Liver (tissue), 9 donors: ENCODE results near the gene KCNQ5. TPM values are rescaled to one million over a fixed set of nuclear protein-coding genes. Genes with fewer than 3 reads are reported as not detected.

Source experiments
- DNase-seq: peaks from one replicate; pipeline ENCODE4 v3.0.0-alpha.2; 2017; ENCODE audit warnings: low spot score
- H3K27ac ChIP-seq, 2 donors: one replicate each; pipeline ENCODE4 v1.7.0; 2013; ENCODE audit warnings: inconsistent platforms in 2 of 2, low read length in 2 of 2, control low read depth in 1 of 2, low read depth in 1 of 2, mild to moderate bottlenecking in 1 of 2
- H3K27me3 ChIP-seq, 4 donors: one replicate each; pipeline versions ENCODE4 v1.6.1 to v1.7.0; 2013; ENCODE audit warnings: low read length in 3 of 4, inconsistent platforms in 1 of 4, mild to moderate bottlenecking in 1 of 4, moderate library complexity in 1 of 4; ENCODE audit not compliant: control insufficient read depth in 4 of 4, insufficient read depth in 4 of 4
- H3K36me3 ChIP-seq, 4 donors: one replicate each; pipeline versions ENCODE4 v1.6.1 to v1.7.0; 2013; ENCODE audit warnings: low read length in 3 of 4, mild to moderate bottlenecking in 3 of 4, low read depth in 1 of 4, moderate library complexity in 1 of 4; ENCODE audit not compliant: control insufficient read depth in 4 of 4, insufficient read depth in 3 of 4
- H3K4me1 ChIP-seq, 4 donors: one replicate each; pipeline versions ENCODE4 v1.6.1 to v1.7.0; 2013; ENCODE audit warnings: low read length in 3 of 4, mild to moderate bottlenecking in 3 of 4, moderate library complexity in 1 of 4; ENCODE audit not compliant: control insufficient read depth in 4 of 4, insufficient read depth in 4 of 4
- H3K4me3 ChIP-seq, 3 donors: one replicate each; pipeline versions ENCODE4 v1.6.1 to v1.7.0; 2013; ENCODE audit warnings: low read length in 3 of 3, control low read depth in 1 of 3, low read depth in 1 of 3, mild to moderate bottlenecking in 1 of 3
- H3K9ac ChIP-seq, 2 donors: one replicate each; pipeline ENCODE4 v1.7.0; 2013; ENCODE audit warnings: low read length in 2 of 2, mild to moderate bottlenecking in 2 of 2, moderate library complexity in 2 of 2, control low read depth in 1 of 2, low read depth in 1 of 2
- H3K9me3 ChIP-seq, 4 donors: one replicate each; pipeline versions ENCODE4 v1.6.1 to v1.7.0; 2013; ENCODE audit warnings: low read length in 3 of 4; ENCODE audit not compliant: control insufficient read depth in 4 of 4
- ATF3 ChIP-seq: IDR thresholded peaks from 2 replicates; pipeline ENCODE4 v1.6.1; 2016; ENCODE audit warnings: antibody characterized with exemption
- CTCF ChIP-seq: fragments of 150-350 bp; IDR thresholded peaks from 2 replicates; pipeline ENCODE4 v1.5.1; 2017; ENCODE audit warnings: improper control_type of control experiment, low read depth, low read length; ENCODE audit not compliant: missing input control
- EGR1 ChIP-seq, 2 donors: IDR thresholded peaks; 2 replicates each; pipeline ENCODE4 v1.6.1; 2016 to 2018; ENCODE audit warnings: antibody characterized with exemption in 2 of 2, low read depth in 2 of 2
- HNF4G ChIP-seq: IDR thresholded peaks from 2 replicates; pipeline ENCODE4 v1.6.1; 2016; ENCODE audit warnings: antibody characterized with exemption
- RAD21 ChIP-seq, 2 donors: IDR thresholded peaks; 2 replicates each; pipeline ENCODE4 v1.6.1; 2016; ENCODE audit warnings: antibody characterized with exemption in 2 of 2, mild to moderate bottlenecking in 2 of 2
- RXRA ChIP-seq, 2 donors: IDR thresholded peaks; 2 replicates each; pipeline ENCODE4 v1.6.1; 2017 to 2018; ENCODE audit warnings: antibody characterized with exemption in 2 of 2, mild to moderate bottlenecking in 1 of 2
- SP1 ChIP-seq: IDR thresholded peaks from 2 replicates; pipeline ENCODE4 v1.6.1; 2018; ENCODE audit warnings: antibody characterized with exemption, mild to moderate bottlenecking
- TAF1 ChIP-seq: conservative IDR thresholded peaks from 2 replicates; pipeline ENCODE4 v1.6.1; 2016; ENCODE audit warnings: antibody characterized with exemption, mild to moderate bottlenecking
- YY1 ChIP-seq: IDR thresholded peaks from 2 replicates; pipeline ENCODE4 v1.6.1; 2016; ENCODE audit warnings: antibody characterized with exemption, mild to moderate bottlenecking
- WGBS: extraction: QIAGEN DNeasy Blood & Tissue Kit; methylation state at CpG from one replicate; pipeline ENCODE4 v1.1.7; 2013; 5-methylcytosine and 5-hydroxymethylcytosine counted together
- polyA plus RNA-seq, 2 donors: library from polyadenylated mRNA; stranded (reverse) in 1 of 2; unstranded in 1 of 2; fragments of 200-250 nt in 1 of 2; fragments of >200 nt in 1 of 2; fragmentation: Nextera tagmentation in 1 of 2; extraction: Ambion mirVana in 1 of 2; gene quantifications; one replicate each; pipeline versions ENCODE4 v1.2.1 to v1.2.3, GENCODE V29; 2013 to 2015
- total RNA-seq, 2 donors: library from RNA; depleted of rRNA; stranded (reverse); fragments of >200 nt; gene quantifications; one replicate each; pipeline ENCODE4 v1.2.3, GENCODE V29; 2014
- TF ChIP-seq, protein P1 (sequence below): IDR thresholded peaks from 2 replicates; pipeline ENCODE4 v1.6.1; 2016; ENCODE audit warnings: antibody characterized with exemption
- donor health status: healthy.
- donor health status: healthy.
- donor health status: healthy.
- donor health status: healthy.
- donor health status: healthy.

The KCNQ5 gene
- total and polyA plus RNA-seq, 4 donors: 0.02 to 1.1 (median 0.15) TPM

DNA sequence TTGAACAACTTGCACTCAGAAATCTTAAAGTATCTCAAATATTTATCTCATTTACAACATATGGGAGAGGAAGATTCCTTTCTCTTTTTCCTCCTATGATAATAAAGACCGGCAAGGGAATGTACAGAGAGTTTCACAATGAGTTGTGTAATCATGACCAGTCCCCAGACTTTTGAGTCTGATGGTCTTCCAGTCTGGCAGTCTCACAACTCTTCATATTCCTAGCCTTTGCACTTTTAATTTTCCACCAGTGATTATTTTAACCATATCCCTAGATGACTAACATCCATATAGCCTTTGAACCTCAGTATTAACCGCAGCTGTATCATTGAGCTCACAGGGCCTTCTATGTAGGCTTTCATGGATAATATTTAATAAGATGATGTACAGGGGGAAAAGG, 324.9 kb downstream of the KCNQ5 start (continued):
- TF ChIP-seq, protein P1, sequence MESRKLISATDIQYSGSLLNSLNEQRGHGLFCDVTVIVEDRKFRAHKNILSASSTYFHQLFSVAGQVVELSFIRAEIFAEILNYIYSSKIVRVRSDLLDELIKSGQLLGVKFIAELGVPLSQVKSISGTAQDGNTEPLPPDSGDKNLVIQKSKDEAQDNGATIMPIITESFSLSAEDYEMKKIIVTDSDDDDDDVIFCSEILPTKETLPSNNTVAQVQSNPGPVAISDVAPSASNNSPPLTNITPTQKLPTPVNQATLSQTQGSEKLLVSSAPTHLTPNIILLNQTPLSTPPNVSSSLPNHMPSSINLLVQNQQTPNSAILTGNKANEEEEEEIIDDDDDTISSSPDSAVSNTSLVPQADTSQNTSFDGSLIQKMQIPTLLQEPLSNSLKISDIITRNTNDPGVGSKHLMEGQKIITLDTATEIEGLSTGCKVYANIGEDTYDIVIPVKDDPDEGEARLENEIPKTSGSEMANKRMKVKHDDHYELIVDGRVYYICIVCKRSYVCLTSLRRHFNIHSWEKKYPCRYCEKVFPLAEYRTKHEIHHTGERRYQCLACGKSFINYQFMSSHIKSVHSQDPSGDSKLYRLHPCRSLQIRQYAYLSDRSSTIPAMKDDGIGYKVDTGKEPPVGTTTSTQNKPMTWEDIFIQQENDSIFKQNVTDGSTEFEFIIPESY: no peak
- TF ChIP-seq YY1: no peak

GRCh38 chr6:72947534-72947933, 325.7 kb downstream of the KCNQ5 start:
- H3K36me3 ChIP-seq: no peaks in the 10 kb centered on the region
- 37% methylated on average over 1 of the region's 1 CpG for WGBS
- TF ChIP-seq HNF4G (no peak), SP1 (no peak)

DNA sequence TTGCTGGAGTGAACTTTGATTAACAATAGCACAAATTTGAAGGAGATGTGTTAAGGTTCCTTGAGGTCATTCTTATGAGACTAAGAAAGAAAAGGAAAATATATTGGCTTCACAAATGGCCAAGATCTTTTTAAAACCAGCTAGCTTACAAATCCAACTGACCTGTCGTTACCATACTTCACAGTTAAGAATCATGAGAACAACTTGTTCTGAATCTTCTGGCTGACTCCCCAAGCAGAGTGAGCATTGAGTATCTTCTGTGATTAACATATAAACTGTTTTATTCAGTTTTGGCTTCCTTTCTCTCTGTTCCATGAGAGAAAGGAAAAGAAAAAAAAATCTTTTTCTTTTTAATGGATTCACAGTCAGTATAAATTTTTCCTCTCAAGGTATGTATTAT, 326.3 kb downstream of the KCNQ5 start:
- Histone ChIP-seq H3K4me1 (no peaks in the 10 kb centered on the region), H3K27ac (no peak overlapping the region), H3K4me3 (no peak overlapping the region), H3K9me3 (no peaks in the 10 kb centered on the region), H3K36me3 (no peaks in the 10 kb centered on the region), H3K27me3 (no peaks in the 10 kb centered on the region), H3K9ac (no peak overlapping the region)
- no peak for DNase-seq
- TF ChIP-seq EGR1 (IDR thresholded peaks at IDR 0.05; ENCODE audit: low read depth in 2 of 2) (no peak), YY1 (no peak), RXRA (IDR thresholded peaks at IDR 0.05) (no peak), HNF4G (no peak), ATF3 (no peak), CTCF (no peak), RAD21 (IDR thresholded peaks at IDR 0.05) (no peak), TAF1 (no peak)
- TF ChIP-seq, protein P1: no peak
- WGBS: 64% methylated on average over 1 of the region's 1 CpG

More at GRCh38 chr6:72947534-72947933, 325.7 kb downstream of the KCNQ5 start:
- DNase-seq: no peak
- no peak overlapping the region for H3K4me3 ChIP-seq
- no peak overlapping the region for H3K27ac ChIP-seq
- no peaks in the 10 kb centered on the region for H3K27me3 ChIP-seq
- no peak overlapping the region for H3K9ac ChIP-seq
- H3K9me3 ChIP-seq: no peaks in the 10 kb centered on the region
- no peaks in the 10 kb centered on the region for H3K4me1 ChIP-seq
